T-helper 1 cell treated with Interleukin-12 subunit alpha and Interleukin-12 subunit beta and Interleukin-4 antibody, amounts not matched to agents 30 ng/mL and 1 ng/mL, for 36 hours (primary cell): ENCODE results near the gene PFKFB4. TPM values are rescaled to one million over a fixed set of nuclear protein-coding genes. Genes with fewer than 3 reads are reported as not detected.

Experiments
- intact Hi-C: fragments of 100-400 bp; cut with micrococcal nuclease; formaldehyde crosslinking; loops from one replicate; pipeline ENCODE4 v1.15.1; 2024
- total RNA-seq: library from RNA; stranded (reverse); gene quantifications from 2 replicates; pipeline ENCODE4 v1.2.3, GENCODE V29; 2022

Gene PFKFB4
- 8.1 and 8.8 TPM in 2 replicates for total RNA-seq

GRCh38 chr3:48556796-48557626 is at the start of gene PFKFB4:
TSS of gene PFKFB4 (minus strand) at chr3:48556803. CDS start at chr3:48556777, 26 bp downstream.
- intact Hi-C loops, result loop anchor here (1.0 to 5.0 kb wide), 19 partner anchors 84 to 1742 kb away; partner anchors contain the start of genes ATRIP, CCDC51, CDC25A and DAG1

GRCh38 chr3:48601622-48601994 is 45.0 kb upstream of the PFKFB4 start:
- intact Hi-C loops, result no loop called here

GRCh38 chr3:48600711-48601621 is 44.4 kb upstream of the PFKFB4 start:
- intact Hi-C loops, result no loop called here

DNA sequence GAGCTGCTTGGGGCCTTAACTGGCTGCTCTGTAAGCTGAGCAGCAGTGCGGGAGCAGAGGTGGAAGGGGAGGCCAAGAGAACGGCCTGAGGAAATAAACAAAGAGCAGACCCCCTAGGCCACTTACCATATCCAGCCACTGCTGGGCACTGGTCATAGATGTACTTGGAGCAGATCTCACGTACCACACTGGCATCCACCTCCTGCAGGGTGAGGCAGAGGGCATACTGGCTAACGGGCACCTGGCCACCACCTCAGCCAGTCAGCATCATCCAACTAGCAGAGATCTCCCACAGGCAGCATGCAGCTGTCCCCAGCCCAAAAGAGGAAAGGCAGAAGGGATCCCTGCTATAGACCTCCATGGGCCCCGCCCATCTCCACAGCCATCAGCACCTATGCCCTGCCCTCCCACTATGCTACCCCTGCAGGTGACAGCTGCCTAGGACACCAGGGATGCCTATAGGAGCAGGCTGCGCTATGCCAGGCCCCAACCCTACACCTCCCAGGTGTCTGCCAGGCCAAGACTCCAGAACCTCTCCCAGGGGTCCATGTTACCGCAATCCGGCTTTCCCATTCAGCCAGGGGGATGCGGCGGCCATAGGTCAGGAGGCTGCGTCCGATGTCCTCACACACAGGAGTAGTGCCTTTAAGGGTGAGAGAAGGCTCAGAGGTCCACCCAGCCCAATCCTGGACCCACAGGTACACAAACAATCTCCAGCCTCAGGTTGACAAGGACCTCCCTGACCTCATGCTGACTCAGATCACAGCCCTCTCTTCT is 43.1 kb upstream of the PFKFB4 start:
- intact Hi-C loops, result no loop called here

DNA sequence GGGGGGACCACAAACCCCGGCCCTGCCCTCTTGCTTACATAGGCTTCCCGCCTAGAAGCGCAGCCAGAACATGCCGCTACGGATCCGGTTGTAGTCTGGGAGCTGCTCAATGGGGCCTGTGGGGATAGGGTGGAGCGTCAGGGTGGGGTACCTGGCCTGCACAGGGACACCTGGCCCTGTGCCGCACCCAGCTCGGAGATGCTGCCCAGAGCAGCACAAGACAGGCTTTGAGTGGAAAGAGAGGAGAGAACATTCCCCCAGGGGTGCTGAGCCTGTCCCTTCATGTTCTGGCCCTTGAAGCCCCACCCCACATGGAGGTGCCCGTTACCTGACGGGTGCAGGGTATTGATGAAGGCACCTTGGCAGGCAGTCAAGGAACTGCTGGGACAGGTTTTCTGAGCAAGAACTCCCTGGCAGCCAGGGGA is 42.5 kb upstream of the PFKFB4 start:
- intact Hi-C loops, result no loop called here

GRCh38 chr3:48598323-48599076 is 41.9 kb upstream of the PFKFB4 start:
- intact Hi-C loops, result no loop called here

GRCh38 chr3:48597408-48597800 is 40.8 kb upstream of the PFKFB4 start:
- intact Hi-C loops, result no loop called here

GRCh38 chr3:48596676-48597407 is 40.2 kb upstream of the PFKFB4 start:
- intact Hi-C loops, result no loop called here

- intact Hi-C loops, result no loop called here
Observed at GRCh38 chr3:48596157-48596556, 39.6 kb upstream of the PFKFB4 start.

DNA sequence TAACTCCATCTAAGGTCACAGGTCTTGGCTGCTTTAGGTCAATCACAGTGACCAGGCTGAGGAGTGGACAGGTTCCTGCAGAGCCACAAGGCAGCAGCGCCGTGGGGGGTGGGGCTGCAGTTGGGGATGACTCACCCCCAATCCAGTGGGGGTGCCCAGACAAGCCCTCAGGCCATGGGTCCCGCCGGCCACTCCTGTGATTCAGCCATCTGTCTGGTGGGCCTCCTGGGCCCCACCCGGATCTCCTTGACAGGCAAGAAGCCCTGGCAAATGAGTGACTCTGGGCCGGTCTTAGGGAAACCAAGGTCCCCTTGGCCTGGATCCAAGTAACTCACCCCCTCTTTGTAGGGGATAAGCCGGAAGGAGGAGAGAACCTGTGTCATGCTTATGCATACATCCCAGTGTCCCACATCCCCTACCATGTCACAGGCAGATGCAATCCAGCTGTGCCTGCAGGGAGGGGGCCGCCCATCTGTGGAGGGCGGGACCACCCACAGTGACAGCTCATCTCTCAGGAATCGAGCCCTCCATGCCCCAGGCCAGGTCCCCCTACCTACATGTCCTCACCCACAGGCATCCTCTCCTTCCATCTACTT is 39.0 kb upstream of the PFKFB4 start:
- intact Hi-C loops, result no loop called here

DNA sequence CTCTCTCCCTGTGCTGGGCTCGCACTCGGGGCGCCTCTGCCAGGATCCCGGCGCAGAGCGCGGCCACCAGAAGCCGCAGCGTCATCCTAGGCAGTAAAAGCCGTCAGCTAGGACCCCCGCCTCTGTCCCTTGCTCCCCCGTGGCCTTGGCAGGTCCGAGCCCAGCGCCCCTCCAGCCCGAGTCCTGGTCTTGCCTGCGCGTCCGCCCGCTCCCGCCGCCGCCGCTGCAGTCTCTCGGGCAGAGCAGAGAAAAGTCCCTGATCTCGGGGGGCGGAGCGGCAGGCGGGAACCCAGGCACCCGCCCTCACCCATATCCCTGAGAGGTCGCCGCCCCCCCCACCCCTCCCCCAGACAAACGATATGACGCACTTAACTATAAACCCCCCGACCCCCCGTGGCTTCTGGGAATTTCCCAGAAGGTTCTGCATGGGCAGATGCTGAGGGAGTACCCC is 38.5 kb upstream of the PFKFB4 start, which contains the start of gene COL7A1:
COL7A1 (minus strand) TSS at position 255 of the 451 bp plus-strand sequence; CDS start at position 85, 170 bp downstream.
- intact Hi-C loops, result no loop called here

GRCh38 chr3:48594417-48595049 is 37.9 kb upstream of the PFKFB4 start:
- intact Hi-C loops, result no loop called here

DNA sequence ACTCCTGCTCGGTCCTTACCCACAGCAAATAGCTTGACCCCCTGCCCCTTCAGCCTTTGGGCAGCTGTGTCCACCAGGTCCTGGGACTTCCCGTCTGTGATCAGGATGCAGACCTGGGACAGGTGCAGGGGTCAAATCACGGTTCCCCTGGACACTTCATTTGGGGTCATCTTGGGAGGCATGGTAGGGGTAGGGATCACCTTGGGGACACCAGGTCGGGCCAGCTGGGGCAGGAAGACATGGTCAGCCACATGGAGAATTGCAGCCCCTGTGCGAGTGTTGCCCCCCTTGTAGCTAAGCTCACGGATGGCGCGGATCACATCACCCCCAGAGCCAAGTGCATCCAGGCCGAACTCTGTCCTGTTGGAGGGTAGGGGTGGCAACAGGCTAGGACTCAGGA is 36.7 kb upstream of the PFKFB4 start:
- intact Hi-C loops, result no loop called here

- intact Hi-C loops, result no loop called here
Observed at GRCh38 chr3:48592519-48593087, 36.0 kb upstream of the PFKFB4 start.

DNA sequence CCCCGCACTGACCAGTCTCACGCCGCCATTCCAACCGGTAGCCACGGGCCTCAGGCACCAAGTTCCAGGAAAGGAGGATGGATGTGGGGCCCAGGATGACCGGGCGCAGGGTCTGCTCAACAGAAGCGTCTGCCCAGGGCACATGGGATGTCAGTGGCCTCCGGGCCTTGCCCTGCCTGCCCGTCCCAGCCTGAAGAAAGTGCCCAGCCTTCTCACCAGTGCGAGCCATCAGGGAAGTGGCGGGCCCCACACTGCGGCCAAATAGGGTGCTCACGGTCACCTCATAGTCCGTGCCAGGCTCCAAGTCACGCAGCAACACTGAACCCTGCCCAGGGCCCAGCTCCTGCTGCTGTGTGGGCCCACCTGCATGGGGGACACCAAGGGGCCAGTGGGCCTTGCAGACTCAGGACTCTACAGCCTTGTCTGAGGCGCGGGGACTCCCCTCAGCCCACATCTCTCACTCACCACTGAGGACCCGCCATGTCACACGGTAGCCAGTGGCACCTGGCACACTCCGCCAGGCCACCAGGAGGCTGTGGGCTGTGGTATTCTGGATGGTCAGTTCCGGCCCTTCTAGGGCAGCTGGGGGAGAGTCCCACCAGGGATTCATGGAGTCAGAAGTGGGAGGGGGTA is 35.4 kb upstream of the PFKFB4 start:
- intact Hi-C loops, result no loop called here

- intact Hi-C loops, result no loop called here
Observed at GRCh38 chr3:48591436-48591835, 34.8 kb upstream of the PFKFB4 start.

DNA sequence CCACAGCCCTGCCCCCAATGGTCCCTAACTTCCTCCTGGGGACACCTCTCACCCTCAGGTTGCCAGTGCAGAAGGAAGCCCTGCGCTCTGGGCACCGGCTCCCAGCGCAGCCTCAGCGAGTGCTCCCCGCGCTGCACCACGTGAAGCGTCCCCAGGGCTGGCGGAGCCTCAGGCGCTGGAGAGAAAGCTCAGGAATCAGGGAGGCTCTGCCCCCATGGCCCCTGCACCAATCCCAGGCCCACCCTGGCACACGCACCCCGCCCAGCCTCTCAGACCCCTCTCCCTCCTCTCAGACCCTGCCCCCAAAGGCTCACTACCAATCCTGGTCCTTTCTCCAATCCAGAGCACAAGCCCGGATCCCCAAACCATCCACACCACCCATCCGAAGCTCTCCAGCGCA is 31.6 kb upstream of the PFKFB4 start:
- intact Hi-C loops, result no loop called here

DNA sequence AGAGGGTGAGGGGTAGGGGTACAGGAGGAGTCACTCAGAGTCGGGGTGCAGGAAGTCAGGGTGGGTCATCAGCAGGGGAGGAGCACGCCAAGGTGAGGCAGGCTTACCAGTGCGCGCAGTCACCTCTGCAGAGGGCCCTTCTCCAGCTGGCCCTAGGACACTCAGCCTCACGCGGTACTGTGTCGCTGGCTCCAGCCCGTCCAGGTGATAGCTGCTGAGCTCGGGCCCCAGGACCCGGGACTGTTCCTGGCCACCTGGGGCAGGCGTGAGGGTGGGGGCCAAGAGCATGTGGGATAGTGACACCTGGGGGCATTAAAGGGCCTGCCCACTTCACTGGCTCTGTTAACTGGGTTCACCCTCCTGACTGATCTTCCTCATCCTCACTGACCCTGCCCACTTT is 31.1 kb upstream of the PFKFB4 start:
- intact Hi-C loops, result no loop called here
